Osteocyte (in vitro differentiated cells): Measurements from ENCODE around the gene ZFHX3. TPM values are rescaled to one million over a fixed set of nuclear protein-coding genes. Genes with fewer than 3 reads are reported as not detected.
A peak's percentile ranks its signal among the peaks of the same experiment; 100 is the strongest.
"Not testable (repeated sequence)": the region's sequence is repeated elsewhere in the genome, so short reads cannot be mapped to it uniquely, and the experiment has no call there.

Experiments
- DNase-seq: peaks from one replicate; pipeline ENCODE4 v3.0.0; 2021; ENCODE audit warnings: mixed read lengths; ENCODE audit not compliant: unreplicated experiment; ENCODE audit errors: extremely low spot score
- H3K27ac Mint-ChIP-seq: one replicate; pipeline ENCODE4 v1.8.0; 2021; ENCODE audit warnings: mild to moderate bottlenecking, mixed read lengths; ENCODE audit not compliant: unreplicated experiment
- H3K27me3 Mint-ChIP-seq: one replicate; pipeline ENCODE4 v1.8.0; 2021; ENCODE audit warnings: mixed read lengths; ENCODE audit not compliant: unreplicated experiment
- H3K36me3 Mint-ChIP-seq: one replicate; pipeline ENCODE4 v1.8.0; 2021; ENCODE audit warnings: mixed read lengths; ENCODE audit not compliant: unreplicated experiment
- H3K4me1 Mint-ChIP-seq: one replicate; pipeline ENCODE4 v1.8.0; 2021; ENCODE audit warnings: mixed read lengths; ENCODE audit not compliant: unreplicated experiment
- H3K4me3 Mint-ChIP-seq: one replicate; pipeline ENCODE4 v1.8.0; 2021; ENCODE audit warnings: mild to moderate bottlenecking, moderate library complexity, mixed read lengths; ENCODE audit not compliant: unreplicated experiment
- H3K9me3 Mint-ChIP-seq: one replicate; pipeline ENCODE4 v1.8.0; 2021; ENCODE audit warnings: mixed read lengths; ENCODE audit not compliant: unreplicated experiment
- total RNA-seq: library from RNA; stranded (reverse); gene quantifications from 2 replicates; pipeline ENCODE4 v1.2.1, GENCODE V29; 2021
- TF ChIP-seq, protein P1 (sequence below): fragments of 200-600 bp; sonication (generic); IDR thresholded peaks from 2 replicates; pipeline ENCODE4 v1.5.0; 2021; ENCODE audit warnings: antibody characterized with exemption, mild to moderate bottlenecking, moderate library complexity

ZFHX3 gene
- total RNA-seq, 1 donor from 2014 or later: 89.1 TPM

DNA sequence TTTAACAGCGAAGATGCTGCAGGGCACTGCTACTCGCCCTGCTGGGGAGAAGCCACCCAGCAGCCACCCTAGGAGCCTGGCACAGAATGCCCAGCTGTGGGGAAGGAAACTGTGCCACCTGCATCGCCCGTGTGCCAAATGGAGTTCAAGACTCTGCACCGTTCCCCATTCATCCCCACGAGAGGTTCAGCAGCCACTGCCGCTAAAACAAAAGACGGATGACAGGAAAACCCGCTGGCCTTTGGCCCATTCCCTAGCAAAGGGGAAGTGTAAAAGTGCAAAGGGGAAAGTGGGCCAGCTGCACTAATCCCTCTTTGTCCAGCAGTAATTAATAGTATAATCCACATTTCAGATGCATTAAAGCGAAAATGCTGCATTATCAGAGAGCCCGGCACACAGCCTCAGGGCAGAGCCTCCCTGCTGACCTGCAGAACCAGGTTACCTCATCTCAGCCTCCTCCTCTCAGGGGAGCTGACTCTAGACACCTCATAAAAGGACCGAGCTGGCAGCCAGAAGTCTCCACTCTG is 37.7 kb downstream of the ZFHX3 start:
- Mint-ChIP-seq H3K27ac (peak overlapping the region; percentile 47), H3K9me3 (no peaks in the 10 kb centered on the region), H3K36me3 (peaks cover 4% of the 10 kb centered on the region), H3K4me3 (no peak overlapping the region), H3K4me1 (peaks cover 72% of the 10 kb centered on the region), H3K27me3 (no peaks in the 10 kb centered on the region)
- TF ChIP-seq, protein P1, sequence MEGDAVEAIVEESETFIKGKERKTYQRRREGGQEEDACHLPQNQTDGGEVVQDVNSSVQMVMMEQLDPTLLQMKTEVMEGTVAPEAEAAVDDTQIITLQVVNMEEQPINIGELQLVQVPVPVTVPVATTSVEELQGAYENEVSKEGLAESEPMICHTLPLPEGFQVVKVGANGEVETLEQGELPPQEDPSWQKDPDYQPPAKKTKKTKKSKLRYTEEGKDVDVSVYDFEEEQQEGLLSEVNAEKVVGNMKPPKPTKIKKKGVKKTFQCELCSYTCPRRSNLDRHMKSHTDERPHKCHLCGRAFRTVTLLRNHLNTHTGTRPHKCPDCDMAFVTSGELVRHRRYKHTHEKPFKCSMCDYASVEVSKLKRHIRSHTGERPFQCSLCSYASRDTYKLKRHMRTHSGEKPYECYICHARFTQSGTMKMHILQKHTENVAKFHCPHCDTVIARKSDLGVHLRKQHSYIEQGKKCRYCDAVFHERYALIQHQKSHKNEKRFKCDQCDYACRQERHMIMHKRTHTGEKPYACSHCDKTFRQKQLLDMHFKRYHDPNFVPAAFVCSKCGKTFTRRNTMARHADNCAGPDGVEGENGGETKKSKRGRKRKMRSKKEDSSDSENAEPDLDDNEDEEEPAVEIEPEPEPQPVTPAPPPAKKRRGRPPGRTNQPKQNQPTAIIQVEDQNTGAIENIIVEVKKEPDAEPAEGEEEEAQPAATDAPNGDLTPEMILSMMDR: no peak
- DNase-seq: no peak

DNA sequence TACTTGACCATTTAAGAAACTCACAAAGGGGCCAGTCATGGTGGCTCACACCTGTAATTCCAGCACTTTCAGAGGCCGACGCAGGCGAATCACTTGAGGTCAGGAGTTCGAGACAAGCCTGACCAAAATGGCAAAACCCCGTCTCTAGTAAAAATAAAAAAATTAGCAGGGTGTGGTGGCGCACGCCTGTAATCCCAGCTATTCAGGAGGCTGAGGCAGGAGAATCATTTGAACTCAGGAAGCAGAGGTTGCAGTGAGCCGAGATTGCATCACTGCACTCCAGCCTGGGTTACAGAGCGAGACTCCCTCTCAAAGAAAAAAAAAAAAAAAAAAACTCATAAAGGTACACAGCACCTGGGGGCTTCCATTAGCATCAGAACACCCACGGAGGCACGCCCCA is 38.2 kb downstream of the ZFHX3 start:
- H3K27me3 Mint-ChIP-seq, H3K9me3 Mint-ChIP-seq, H3K36me3 Mint-ChIP-seq, DNase-seq: not testable (repeated sequence)
- peak overlapping the region; percentile 14 for H3K4me3 Mint-ChIP-seq
- peaks cover 71% of the 10 kb centered on the region for H3K4me1 Mint-ChIP-seq
- peak overlapping the region; percentile 34 for H3K27ac Mint-ChIP-seq

DNA sequence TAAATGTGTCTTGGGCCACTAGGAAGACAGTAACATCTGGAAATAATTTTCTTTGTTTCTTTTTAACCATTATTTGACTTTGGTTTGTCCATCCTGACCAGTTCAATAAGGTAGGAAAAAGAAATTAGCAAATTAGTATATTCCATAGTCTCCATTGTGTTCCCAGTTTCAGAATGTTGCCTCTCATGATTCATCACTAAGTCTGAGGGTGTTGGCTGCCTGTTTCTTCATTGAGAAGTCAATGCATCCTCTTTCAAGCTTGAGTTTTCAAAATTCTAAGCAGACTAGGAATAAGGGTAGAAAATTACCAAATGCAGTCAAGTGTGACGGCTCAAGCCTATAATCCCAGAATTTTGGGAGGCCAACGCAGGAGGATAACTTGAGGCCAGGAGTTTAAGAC is 41.9 kb downstream of the ZFHX3 start:
- Mint-ChIP-seq H3K36me3 (peaks cover 8% of the 10 kb centered on the region), H3K27ac (peak overlapping the region; percentile 71), H3K4me3 (no peak overlapping the region), H3K9me3 (no peaks in the 10 kb centered on the region), H3K4me1 (peaks cover 81% of the 10 kb centered on the region), H3K27me3 (no peaks in the 10 kb centered on the region)
- TF ChIP-seq, protein P1: no peak
- no peak for DNase-seq

DNA sequence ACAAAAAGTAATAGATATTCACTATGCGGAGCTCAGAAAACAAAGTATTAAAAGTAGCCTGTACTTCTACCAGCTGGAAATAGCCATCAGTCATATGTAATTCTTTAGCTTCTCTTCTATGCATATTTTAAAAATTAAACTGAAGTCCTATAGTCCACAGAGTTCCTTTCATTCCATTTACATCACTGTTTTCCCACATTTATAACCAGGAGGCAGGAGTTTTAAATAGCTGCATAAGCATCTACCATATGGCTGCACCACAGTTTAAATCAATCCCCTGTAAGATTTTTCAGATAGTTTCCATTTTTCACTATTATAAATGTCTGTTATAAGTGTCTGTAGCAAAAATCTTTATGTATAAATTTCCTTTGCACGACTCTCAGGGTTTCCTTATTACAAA is 45.1 kb downstream of the ZFHX3 start:
- TF ChIP-seq, protein P1: no peak
- Mint-ChIP-seq H3K36me3 (peaks cover 8% of the 10 kb centered on the region), H3K4me1 (peaks cover 87% of the 10 kb centered on the region), H3K4me3 (peak overlapping the region; percentile 33), H3K27ac (peak overlapping the region; percentile 92), H3K27me3 (no peaks in the 10 kb centered on the region), H3K9me3 (no peaks in the 10 kb centered on the region)
- DNase-seq: no peak

DNA sequence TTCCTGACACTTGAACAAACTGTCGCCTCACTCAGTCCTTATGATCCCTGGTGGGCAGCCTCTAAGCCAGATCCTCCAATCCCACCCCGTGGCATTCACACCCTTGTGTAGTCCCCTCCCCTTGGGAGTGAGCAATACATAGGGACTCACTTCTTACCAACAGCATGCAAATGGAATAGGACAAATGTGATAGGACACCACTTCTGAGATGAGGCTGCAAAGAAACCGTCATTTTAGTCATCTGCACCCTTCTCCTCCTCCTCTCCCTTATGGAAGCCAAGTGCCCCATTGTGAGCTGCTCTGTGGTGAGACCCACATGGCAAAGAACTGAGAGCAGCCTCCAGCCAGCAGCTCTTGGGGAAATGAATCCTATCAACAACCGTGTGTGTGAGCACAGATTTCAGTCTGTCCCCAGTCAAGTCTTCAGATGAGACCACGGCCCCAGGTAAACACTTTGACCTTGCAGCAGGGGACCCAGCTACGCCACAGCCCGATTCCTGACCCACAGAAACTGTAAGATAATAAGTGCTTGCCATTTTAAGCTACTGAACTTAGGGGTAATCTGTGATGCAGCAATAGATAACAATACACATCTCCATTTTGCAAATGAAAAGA is 46.9 kb downstream of the ZFHX3 start:
- Mint-ChIP-seq H3K9me3 (no peaks in the 10 kb centered on the region), H3K36me3 (peaks cover 13% of the 10 kb centered on the region), H3K4me1 (peaks cover 87% of the 10 kb centered on the region), H3K27ac (peak overlapping the region; percentile 92), H3K27me3 (no peaks in the 10 kb centered on the region), H3K4me3 (peak overlapping the region; percentile 55)
- TF ChIP-seq, protein P1: no peak
- DNase-seq: no peak
